ENCODE data around the gene COX6A1. TPM values are rescaled to one million over a fixed set of nuclear protein-coding genes. Genes with fewer than 3 reads are reported as not detected.

Gene COX6A1
- polyA plus RNA-seq, 1 donor (not counting 4 experiments of a cell fraction or from before 2014, with no cell fraction given), result 663 TPM

DNA sequence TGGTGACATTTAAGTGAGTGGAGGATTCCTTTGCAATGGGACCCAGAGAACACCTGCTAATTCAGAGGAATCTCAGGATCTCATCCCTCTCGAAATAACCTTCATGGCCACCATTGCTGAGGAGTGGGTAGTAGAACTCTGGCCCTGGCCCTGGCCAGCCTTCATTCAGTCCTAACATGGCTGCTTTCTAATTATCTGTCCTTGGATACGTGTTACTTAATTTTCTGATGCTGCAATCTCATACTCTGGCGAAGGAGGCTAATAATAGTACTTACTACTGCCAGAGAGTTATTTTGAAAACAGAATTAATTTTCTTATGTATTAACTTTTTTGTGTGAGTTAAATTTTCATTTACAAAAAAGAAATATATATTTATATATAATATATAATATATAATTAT lies 12.1 kb upstream of the COX6A1 start:
- no peaks in the 10 kb centered on the region for H3K36me3 ChIP-seq (ENCODE audit: control insufficient read depth in 2 of 2, extremely low read depth in 1 of 2, insufficient read depth in 2 of 2, low read length in 2 of 2)
- dilution Hi-C loops (cut with MboI; ENCODE audit: extremely low pct_ligation_motif_present, low sequenced_read_pairs), result no loop called here
- no peaks in the 10 kb centered on the region for H4K20me1 ChIP-seq (ENCODE audit: control insufficient read depth, extremely low read depth, insufficient read depth, low read length)
- FAIRE-seq, result no peak
- H3K9ac ChIP-seq (ENCODE audit: control insufficient read depth, extremely low read depth, insufficient read depth, low read length), result no peak overlapping the region
- H3K4me2 ChIP-seq (ENCODE audit: control insufficient read depth, extremely low read depth, insufficient read depth, low read depth, low read length), result no peak overlapping the region
- H3K4me1 ChIP-seq (ENCODE audit: control insufficient read depth, extremely low read depth, insufficient read depth, low read length), result no peaks in the 10 kb centered on the region
- TF ChIP-seq EZH2 (IDR thresholded peaks at IDR 0.05; ENCODE audit: low read length), result no peak
- TF ChIP-seq, protein P1, sequence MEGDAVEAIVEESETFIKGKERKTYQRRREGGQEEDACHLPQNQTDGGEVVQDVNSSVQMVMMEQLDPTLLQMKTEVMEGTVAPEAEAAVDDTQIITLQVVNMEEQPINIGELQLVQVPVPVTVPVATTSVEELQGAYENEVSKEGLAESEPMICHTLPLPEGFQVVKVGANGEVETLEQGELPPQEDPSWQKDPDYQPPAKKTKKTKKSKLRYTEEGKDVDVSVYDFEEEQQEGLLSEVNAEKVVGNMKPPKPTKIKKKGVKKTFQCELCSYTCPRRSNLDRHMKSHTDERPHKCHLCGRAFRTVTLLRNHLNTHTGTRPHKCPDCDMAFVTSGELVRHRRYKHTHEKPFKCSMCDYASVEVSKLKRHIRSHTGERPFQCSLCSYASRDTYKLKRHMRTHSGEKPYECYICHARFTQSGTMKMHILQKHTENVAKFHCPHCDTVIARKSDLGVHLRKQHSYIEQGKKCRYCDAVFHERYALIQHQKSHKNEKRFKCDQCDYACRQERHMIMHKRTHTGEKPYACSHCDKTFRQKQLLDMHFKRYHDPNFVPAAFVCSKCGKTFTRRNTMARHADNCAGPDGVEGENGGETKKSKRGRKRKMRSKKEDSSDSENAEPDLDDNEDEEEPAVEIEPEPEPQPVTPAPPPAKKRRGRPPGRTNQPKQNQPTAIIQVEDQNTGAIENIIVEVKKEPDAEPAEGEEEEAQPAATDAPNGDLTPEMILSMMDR (optimal IDR thresholded peaks at IDR 0.05 in 1 of 3, IDR thresholded peaks at IDR 0.05 in 1 of 3, conservative IDR thresholded peaks at IDR 0.05 in 1 of 3; ENCODE audit: extremely low read depth in 1 of 3, insufficient read depth in 2 of 3, low read length in 3 of 3), result no peak
- no peaks in the 10 kb centered on the region for H3K27me3 ChIP-seq (ENCODE audit: control insufficient read depth, extremely low read depth, insufficient read depth, low read length)
- H3K9me1 ChIP-seq (ENCODE audit: control insufficient read depth, extremely low read depth, insufficient read depth, low read length), result no peaks in the 10 kb centered on the region
- H3K27ac ChIP-seq (ENCODE audit: control insufficient read depth, insufficient read depth, low read length), result no peak overlapping the region
- no peaks in the 10 kb centered on the region for H3K9me3 ChIP-seq (ENCODE audit: control insufficient read depth, low read depth, low read length)
- no peaks in the 10 kb centered on the region for H3K79me2 ChIP-seq (ENCODE audit: control insufficient read depth, insufficient read depth, low read length)
- no peak for DNase-seq (ENCODE audit: low read depth, low spot score)
- no peak overlapping the region for H3K4me3 ChIP-seq (ENCODE audit: control insufficient read depth in 2 of 3, extremely low read depth in 1 of 3, insufficient read depth in 2 of 3, low read depth in 1 of 3, low read length in 3 of 3)
- H2AFZ ChIP-seq (ENCODE audit: control insufficient read depth, low read length), result no peak overlapping the region

DNA sequence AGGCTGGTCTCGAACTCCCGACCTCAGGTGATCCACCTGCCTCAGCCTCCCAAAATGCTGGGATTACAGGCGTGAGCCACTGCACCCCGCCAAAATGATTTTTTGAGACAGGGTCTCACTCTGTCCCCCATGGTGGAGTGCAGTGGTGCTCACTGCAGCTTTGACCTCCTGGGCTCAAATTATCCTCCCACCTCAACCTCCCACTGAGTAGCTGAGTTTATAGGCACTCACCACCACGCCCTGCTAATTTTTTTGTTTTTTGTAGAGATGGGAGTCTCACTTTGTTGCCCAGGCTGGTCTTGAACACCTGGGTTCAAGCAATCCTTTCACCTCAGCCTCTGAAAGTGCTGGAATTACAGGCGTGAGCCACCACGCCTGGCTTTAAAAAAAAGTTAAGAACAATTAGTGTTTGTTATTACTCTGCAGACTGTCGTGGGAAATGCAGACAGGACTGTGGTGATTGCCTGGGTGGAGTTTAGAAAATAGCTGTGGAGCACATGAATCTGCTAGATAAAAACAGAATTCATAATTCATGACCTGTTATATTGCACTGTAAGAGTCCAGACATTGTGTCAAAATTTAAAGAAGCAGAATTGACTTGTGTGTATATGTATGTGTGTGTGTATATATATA lies 9.2 kb upstream of the COX6A1 start:
- FAIRE-seq, result no peak

More for the DNA sequence above, 9.2 kb upstream of the COX6A1 start:
- Histone ChIP-seq H3K4me3 (ENCODE audit: control insufficient read depth in 2 of 3, extremely low read depth in 1 of 3, insufficient read depth in 2 of 3, low read depth in 1 of 3, low read length in 3 of 3) (no peak overlapping the region), H3K4me2 (ENCODE audit: control insufficient read depth, extremely low read depth, insufficient read depth, low read depth, low read length) (no peak overlapping the region), H4K20me1 (ENCODE audit: control insufficient read depth, extremely low read depth, insufficient read depth, low read length) (no peaks in the 10 kb centered on the region), H3K27ac (ENCODE audit: control insufficient read depth, insufficient read depth, low read length) (no peak overlapping the region), H3K9ac (ENCODE audit: control insufficient read depth, extremely low read depth, insufficient read depth, low read length) (no peak overlapping the region), H3K9me3 (ENCODE audit: control insufficient read depth, low read depth, low read length) (no peaks in the 10 kb centered on the region), H3K4me1 (ENCODE audit: control insufficient read depth, extremely low read depth, insufficient read depth, low read length) (no peaks in the 10 kb centered on the region), H3K79me2 (ENCODE audit: control insufficient read depth, insufficient read depth, low read length) (no peaks in the 10 kb centered on the region), H2AFZ (ENCODE audit: control insufficient read depth, low read length) (no peak overlapping the region), H3K9me1 (ENCODE audit: control insufficient read depth, extremely low read depth, insufficient read depth, low read length) (no peaks in the 10 kb centered on the region), H3K36me3 (ENCODE audit: control insufficient read depth in 2 of 2, extremely low read depth in 1 of 2, insufficient read depth in 2 of 2, low read length in 2 of 2) (no peaks in the 10 kb centered on the region), H3K27me3 (ENCODE audit: control insufficient read depth, extremely low read depth, insufficient read depth, low read length) (no peaks in the 10 kb centered on the region)
- no peak for TF ChIP-seq EZH2 (IDR thresholded peaks at IDR 0.05; ENCODE audit: low read length)
- TF ChIP-seq, protein P1 (optimal IDR thresholded peaks at IDR 0.05 in 1 of 3, IDR thresholded peaks at IDR 0.05 in 1 of 3, conservative IDR thresholded peaks at IDR 0.05 in 1 of 3; ENCODE audit: extremely low read depth in 1 of 3, insufficient read depth in 2 of 3, low read length in 3 of 3), result no peak
- DNase-seq (ENCODE audit: low read depth, low spot score), result no peak
- dilution Hi-C loops (cut with MboI; ENCODE audit: extremely low pct_ligation_motif_present, low sequenced_read_pairs), result no loop called here

Data from keratinocyte (primary cell).